Hematopoietic multipotent progenitor cell (in vitro differentiated cells): Measurements from ENCODE around the gene DNAJB5. TPM values are rescaled to one million over a fixed set of nuclear protein-coding genes. Genes with fewer than 3 reads are reported as not detected.
"Not testable (repeated sequence)": the region's sequence is repeated elsewhere in the genome, so short reads cannot be mapped to it uniquely, and the experiment has no call there.

Experiments
- DNase-seq, 3 donors: peaks; one replicate each; pipeline ENCODE4 v3.0.0-alpha.2; 2011 to 2015; ENCODE audit warnings: low read depth in 2 of 3, low spot score in 2 of 3
- total RNA-seq: library from RNA; depleted of rRNA; stranded (reverse); fragments of >200 nt; gene quantifications from one replicate; pipeline ENCODE4 v1.2.3, GENCODE V29; 2012

The DNAJB5 gene
- total RNA-seq, 1 donor: 3.0 TPM

GRCh38 chr9:34997379-34997781 is 7.8 kb downstream of the DNAJB5 start:
- no peak for DNase-seq

- DNase-seq: no peak
Observed at GRCh38 chr9:34998266-34998665, 8.7 kb downstream of the DNAJB5 start.

GRCh38 chr9:34999576-34999975 is 10.0 kb downstream of the DNAJB5 start:
- no peak for DNase-seq

GRCh38 chr9:35000535-35001284 is 11.2 kb downstream of the DNAJB5 start:
- DNase-seq: no peak

- no peak for DNase-seq
Observed at GRCh38 chr9:35001285-35001677, 11.7 kb downstream of the DNAJB5 start.

GRCh38 chr9:35001803-35002502 is 12.4 kb downstream of the DNAJB5 start:
- DNase-seq: no peak

- DNase-seq: no peak
Observed at GRCh38 chr9:35002623-35003022, 13.1 kb downstream of the DNAJB5 start.

GRCh38 chr9:35004299-35004698 is 14.8 kb downstream of the DNAJB5 start:
- not testable (repeated sequence) for DNase-seq

GRCh38 chr9:35010351-35010958 is 20.9 kb downstream of the DNAJB5 start:
- no peak for DNase-seq

GRCh38 chr9:35014517-35014916 is 25.0 kb downstream of the DNAJB5 start:
- no peak for DNase-seq

- peak in 2 of 3 donors; percentile 29 to 63 for DNase-seq
Observed at GRCh38 chr9:35023443-35023842, 33.9 kb downstream of the DNAJB5 start.

GRCh38 chr9:35026671-35027070 is 37.1 kb downstream of the DNAJB5 start:
- peak in 1 of 3 donors; percentile 4 for DNase-seq

- DNase-seq: no peak
Observed at GRCh38 chr9:35027374-35027773, 37.8 kb downstream of the DNAJB5 start.

- DNase-seq: no peak
Observed at GRCh38 chr9:35027860-35028259, 38.3 kb downstream of the DNAJB5 start.

- no peak for DNase-seq
Observed at GRCh38 chr9:35028341-35028740, 38.8 kb downstream of the DNAJB5 start.

GRCh38 chr9:35029241-35029640 is 39.7 kb downstream of the DNAJB5 start:
- DNase-seq: no peak

- DNase-seq: no peak
Observed at GRCh38 chr9:35029852-35030251, 40.3 kb downstream of the DNAJB5 start.

GRCh38 chr9:35033101-35033500 is 43.6 kb downstream of the DNAJB5 start:
- no peak for DNase-seq

- peak in 2 of 3 donors; percentile 50 to 55 for DNase-seq
Observed at GRCh38 chr9:35035851-35036701, 46.5 kb downstream of the DNAJB5 start.

GRCh38 chr9:35042081-35042604 is 52.6 kb downstream of the DNAJB5 start:
- DNase-seq: no peak
